HS-27A (cell line): ENCODE measurements around the gene EXOC6B.

Experiments used
- DNase-seq: peaks from one replicate; pipeline ENCODE4 v3.0.0-alpha.2; 2012; ENCODE audit warnings: low read depth, missing footprints

Gene EXOC6B

GRCh38 chr2:72731116-72731515 lies 94.7 kb downstream of the EXOC6B start:
- no peak for DNase-seq

DNA sequence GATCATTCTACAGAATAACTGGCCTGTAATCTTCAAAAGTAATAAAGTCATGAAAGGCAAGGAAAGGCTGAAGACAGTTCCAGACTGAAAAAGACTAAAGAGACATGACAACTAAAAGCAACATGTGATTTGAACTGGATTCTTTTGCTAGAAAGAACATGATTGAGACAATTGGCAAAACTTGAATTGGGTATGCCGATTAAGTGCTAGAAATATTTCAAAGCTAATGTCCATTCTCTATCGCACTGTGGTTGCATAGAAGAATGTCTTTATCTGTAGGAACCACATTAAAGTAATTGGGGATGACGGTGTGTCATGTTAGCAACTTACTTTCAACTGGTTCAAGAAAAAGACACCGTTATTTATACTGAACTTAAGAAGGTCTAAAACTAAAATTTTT lies 98.5 kb downstream of the EXOC6B start:
- no peak for DNase-seq

GRCh38 chr2:72723769-72724370 lies 102.0 kb downstream of the EXOC6B start:
- no peak for DNase-seq

DNA sequence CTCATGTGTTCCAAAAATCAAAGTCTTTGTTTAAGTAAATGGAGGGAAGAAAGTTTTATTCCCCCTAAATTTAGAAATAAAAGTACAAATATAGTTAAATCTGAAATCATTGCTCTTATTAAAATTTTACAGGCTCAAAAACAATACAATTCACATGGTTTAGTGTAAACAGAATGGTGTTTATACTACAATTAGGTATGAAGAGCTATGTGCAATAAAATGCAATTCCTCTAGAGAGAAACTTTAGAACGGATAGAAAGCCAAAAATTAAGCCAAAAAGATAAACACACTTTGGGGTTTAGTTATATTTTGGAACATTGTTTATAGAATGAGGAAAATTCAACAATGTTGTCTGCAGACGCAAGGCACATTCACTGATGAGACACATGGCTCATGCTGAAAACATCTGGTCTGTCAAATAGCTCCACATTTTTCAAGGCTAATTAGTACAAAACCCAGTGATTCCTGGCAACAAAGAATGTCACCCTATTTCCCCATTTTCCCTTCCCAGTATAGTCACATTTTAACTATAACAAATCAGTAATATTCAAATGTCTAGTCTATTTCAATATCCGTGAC lies 103.3 kb downstream of the EXOC6B start:
- DNase-seq: no peak

- DNase-seq: no peak
Observed at GRCh38 chr2:72719416-72719815, 106.4 kb downstream of the EXOC6B start.

DNA sequence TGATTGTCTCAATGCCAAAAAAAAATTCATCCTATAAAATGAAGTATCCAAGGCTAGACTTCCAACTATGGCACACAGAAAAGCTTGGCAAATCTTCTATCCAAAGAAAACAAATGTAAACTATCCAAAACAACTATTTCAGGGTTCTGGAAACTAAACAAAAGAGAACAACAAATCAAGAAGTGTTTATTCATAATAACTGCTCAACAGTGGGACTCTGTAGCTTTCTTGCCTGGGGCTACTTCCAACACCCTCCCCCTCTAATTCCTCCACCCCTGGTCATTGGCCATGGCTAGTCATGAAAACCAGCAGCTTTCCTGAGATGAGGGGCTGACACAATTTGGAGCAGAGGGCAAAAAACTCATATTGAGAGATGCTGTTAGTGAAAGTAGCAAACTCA lies 107.0 kb downstream of the EXOC6B start:
- DNase-seq: no peak

DNA sequence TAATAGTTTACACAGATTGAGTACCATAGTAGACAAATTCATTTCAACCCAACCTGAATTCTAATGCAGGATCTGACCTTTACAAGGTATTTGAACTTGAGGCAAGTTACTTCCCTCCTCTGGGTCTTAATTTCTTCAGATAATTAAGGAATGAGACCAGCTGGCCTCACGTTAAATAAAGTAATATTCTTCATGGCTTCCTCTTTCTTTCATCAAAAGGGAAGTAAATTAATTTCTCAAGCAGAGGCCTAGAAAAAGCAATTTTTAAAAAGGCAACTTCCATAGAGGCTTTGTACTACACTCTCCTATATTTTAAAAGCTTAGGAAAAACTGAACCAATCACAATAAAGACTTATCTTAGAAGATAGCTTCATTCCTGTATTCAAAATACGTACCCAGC lies 109.2 kb downstream of the EXOC6B start:
- no peak for DNase-seq

- no peak for DNase-seq
Observed at GRCh38 chr2:72713857-72714256, 112.0 kb downstream of the EXOC6B start.

- DNase-seq: no peak
Observed at GRCh38 chr2:72712977-72713376, 112.9 kb downstream of the EXOC6B start.

DNA sequence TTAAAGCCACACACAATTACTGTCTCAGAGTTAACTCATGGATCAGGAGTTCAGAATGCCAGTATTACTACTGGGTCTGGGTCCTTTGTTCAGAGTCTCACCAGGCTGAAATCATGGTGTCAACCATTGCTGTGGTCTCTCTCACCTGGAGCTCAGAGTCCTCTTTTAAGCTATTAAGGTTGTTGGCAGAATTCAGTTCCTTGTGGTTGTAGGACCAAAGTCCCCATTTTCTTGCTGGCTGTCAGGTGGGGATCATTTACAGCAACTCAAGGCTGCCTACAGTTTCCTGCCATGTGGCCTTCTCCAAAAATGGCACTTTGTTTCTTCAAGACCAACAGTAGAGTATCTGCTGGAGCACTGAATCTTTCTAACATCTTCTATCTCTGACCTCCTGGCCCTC lies 113.5 kb downstream of the EXOC6B start:
- no peak for DNase-seq

DNA sequence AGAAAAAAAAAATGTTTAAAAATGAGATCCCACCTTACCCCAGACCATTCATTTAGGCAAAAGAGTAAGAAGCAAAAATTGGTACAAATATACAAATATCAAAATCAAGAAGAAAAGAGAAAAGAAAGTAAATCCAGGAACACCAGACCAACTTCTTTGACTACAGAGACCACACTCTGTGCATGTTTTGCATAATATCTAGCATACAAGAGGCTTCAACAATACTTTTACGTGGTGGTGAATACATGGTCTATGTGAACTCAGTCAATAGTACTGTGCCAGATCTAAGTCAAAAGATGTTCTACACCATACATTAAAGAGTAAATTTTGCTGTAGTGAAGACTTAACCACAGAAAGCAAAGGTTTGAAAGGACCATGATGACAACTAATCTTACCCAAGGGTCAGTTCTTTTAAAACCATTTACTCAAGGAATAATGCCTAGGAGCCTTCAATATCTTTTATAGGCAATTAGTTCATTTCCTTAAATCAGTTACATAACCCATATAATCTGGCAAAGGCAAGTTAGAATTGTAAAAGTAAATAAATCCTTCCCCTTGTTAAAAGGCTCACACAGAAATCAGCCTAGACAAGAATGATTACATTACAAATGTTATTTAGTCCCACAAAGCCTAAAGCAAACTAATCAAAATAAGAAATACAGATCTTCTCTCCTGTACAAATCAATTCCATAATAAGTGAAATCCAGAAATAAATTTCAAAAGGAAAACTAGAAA lies 115.2 kb downstream of the EXOC6B start:
- DNase-seq: no peak

DNA sequence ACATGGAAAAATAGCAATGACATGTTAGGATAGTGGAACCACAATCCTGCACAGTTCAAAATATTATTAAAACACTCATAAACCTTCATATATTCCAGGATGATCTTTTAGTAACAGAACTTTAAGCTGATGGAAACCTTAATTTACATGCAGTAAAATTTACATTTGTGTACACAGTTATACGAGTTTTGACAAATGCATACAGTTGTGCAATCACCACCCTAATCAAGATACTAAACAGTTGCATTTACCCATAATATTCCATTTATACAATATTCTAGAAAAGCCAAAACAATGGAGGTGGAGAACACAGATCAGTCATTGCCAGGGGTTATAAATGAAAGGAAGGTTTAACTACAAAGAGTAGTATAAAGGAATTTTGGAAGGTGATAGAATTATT lies 117.6 kb downstream of the EXOC6B start:
- DNase-seq: no peak

DNA sequence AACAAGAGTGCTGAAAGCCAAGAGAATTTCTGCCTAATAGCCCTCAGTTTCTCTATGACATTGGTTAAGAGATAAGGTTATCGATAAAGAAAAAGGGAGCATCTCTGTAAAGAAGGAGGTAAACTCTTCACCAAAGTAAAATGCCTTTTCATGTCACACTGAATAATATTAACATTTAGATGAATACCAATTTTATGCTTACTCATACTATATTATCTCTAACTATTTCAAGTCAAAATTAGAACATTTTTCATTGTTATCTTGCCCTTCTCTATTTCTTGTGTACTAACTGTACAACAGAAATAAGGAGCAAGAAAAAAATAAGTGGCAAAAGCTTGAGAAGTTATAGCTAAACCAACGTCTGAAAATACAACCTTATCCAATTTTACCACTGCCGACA lies 127.5 kb downstream of the EXOC6B start:
- no peak for DNase-seq

DNA sequence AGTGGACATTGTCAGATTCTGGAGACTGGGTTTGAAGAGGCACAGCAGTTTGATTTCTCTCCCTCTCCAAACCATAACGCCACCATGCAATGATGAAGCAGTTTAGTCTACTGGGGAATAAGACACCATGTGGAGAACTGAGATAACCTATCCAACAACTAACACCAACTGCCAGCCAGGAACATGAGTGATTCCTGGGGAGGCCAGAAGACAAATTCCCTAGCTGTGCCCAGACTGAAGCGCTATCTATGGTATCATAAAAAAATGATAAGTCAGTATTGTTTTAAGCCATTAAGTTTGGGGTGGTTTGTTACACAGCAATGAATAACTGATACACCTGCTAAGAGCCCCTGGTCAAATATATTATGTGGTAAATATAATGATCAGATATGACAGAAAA lies 129.3 kb downstream of the EXOC6B start:
- DNase-seq: no peak

DNA sequence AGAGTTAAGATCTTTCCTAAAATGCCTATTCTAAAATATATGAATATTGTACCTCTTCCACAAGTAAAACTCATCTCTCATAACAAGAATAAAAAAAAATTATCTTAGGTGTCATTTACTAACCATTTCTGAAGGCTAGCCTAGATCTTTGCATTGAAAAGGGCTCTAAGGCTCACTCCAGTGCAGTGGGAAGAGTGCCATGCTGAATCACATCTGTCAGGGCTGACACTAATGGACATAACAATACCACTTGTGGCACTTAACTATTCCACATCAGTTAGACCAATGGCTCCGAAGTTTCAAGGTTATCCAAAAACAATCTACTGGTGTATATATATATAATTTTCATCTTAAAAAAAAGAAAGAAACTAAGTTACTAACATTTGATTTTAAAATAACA lies 130.2 kb downstream of the EXOC6B start:
- DNase-seq: no peak

- no peak for DNase-seq
Observed at GRCh38 chr2:72694715-72695496, 130.9 kb downstream of the EXOC6B start.

DNA sequence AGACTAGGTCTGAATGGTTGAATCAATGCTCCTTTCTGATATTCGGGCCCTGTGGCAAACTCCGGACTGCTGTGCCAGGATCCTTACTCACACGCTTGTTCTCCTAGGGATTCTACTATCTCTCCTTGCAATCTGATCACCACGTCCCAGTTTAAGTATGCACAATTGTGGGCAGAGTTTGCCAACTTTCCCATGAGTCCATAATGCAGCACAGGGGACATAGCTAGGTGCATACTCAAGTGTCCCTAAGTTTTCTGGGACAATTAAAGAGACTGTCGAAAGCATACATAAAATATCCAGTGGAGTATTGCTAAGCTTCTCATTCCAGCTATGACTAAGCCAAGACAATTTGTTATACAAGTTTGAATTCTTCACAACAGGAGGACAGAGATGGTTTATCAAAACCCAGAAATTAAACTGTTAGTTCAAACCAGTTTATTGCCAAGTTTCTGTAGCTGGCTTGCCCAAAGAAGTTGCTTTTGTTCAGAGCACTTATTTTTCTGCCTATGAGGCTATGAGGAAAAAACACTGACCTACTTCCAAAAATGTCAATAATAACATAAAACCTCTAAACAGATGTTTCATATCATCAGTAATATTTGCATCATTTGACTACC lies 136.1 kb downstream of the EXOC6B start:
- DNase-seq: no peak

- DNase-seq: no peak
Observed at GRCh38 chr2:72685638-72686213, 140.1 kb downstream of the EXOC6B start.

GRCh38 chr2:72682061-72682460 lies 143.8 kb downstream of the EXOC6B start:
- no peak for DNase-seq

- DNase-seq: no peak
Observed at GRCh38 chr2:72681016-72681995, 144.5 kb downstream of the EXOC6B start.

GRCh38 chr2:72678024-72678423 lies 147.8 kb downstream of the EXOC6B start:
- no peak for DNase-seq
